ENCODE results near the gene COG5.
A peak's percentile ranks its signal among the peaks of the same experiment; 100 is the strongest.

Gene COG5

DNA sequence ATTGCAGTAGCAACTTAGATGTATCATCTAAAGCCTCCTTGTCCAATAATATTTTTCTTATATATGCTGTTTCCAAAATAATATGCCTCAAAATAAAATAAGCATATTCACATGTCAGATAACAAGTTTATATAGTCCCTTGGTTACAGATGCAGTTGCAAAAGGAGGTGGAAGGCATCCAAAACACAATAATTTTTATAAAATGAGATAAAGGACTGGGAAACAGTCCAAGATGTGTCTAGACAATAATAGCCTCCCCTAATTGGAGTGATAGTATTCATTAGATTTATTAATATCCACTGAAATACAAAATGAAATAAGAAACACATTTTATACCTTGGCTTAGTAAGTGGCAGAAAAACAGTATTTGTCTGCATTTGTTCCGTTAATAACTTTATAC lies 46.6 kb upstream of the COG5 start:
- no peak for TF ChIP-seq ZNF565 (CRISPR knock-in tag; conservative IDR thresholded peaks at IDR 0.05; ENCODE audit: low read depth)
- no peak for TF ChIP-seq ZFP30 (CRISPR knock-in tag; IDR thresholded peaks at IDR 0.05)
- TF ChIP-seq ZNF70 (CRISPR knock-in tag; IDR thresholded peaks at IDR 0.05): no peak
- TF ChIP-seq TSHZ2 (CRISPR knock-in tag; IDR thresholded peaks at IDR 0.05): peak; percentile 54; the same call in 1 of the 2 replicates
- TF ChIP-seq GLIS3 (CRISPR knock-in tag; IDR thresholded peaks at IDR 0.05): no peak
- peak; percentile 96 for TF ChIP-seq ISL1 (CRISPR knock-in tag; IDR thresholded peaks at IDR 0.05)
- TF ChIP-seq TCF4 (CRISPR knock-in tag; IDR thresholded peaks at IDR 0.05; ENCODE audit: borderline replicate concordance): peak; percentile 80
- TF ChIP-seq CSDC2 (CRISPR knock-in tag; IDR thresholded peaks at IDR 0.05): no peak
- peak; percentile 81 for TF ChIP-seq CREB5 (CRISPR knock-in tag; IDR thresholded peaks at IDR 0.05; ENCODE audit: low read depth)
- TF ChIP-seq ZNF8 (CRISPR knock-in tag; IDR thresholded peaks at IDR 0.05): 0 out of 2 replicates have a peak, but pooled peaks have one; percentile 25
- TF ChIP-seq, protein P1, sequence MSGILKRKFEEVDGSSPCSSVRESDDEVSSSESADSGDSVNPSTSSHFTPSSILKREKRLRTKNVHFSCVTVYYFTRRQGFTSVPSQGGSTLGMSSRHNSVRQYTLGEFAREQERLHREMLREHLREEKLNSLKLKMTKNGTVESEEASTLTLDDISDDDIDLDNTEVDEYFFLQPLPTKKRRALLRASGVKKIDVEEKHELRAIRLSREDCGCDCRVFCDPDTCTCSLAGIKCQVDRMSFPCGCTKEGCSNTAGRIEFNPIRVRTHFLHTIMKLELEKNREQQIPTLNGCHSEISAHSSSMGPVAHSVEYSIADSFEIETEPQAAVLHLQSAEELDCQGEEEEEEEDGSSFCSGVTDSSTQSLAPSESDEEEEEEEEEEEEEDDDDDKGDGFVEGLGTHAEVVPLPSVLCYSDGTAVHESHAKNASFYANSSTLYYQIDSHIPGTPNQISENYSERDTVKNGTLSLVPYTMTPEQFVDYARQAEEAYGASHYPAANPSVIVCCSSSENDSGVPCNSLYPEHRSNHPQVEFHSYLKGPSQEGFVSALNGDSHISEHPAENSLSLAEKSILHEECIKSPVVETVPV (CRISPR knock-in tag; IDR thresholded peaks at IDR 0.05): peak; percentile 80; the same call in 1 of the 2 replicates
- no peak for TF ChIP-seq PATZ1 (CRISPR knock-in tag; IDR thresholded peaks at IDR 0.05; ENCODE audit: borderline replicate concordance)
- peak; percentile 29 for ATAC-seq

GRCh38 chr7:107609811-107610261 lies 46.1 kb upstream of the COG5 start:
- peak; percentile 71; the same call in 1 of the 2 replicates for TF ChIP-seq TSHZ2 (CRISPR knock-in tag; IDR thresholded peaks at IDR 0.05)
- no peak for TF ChIP-seq ZNF565 (CRISPR knock-in tag; conservative IDR thresholded peaks at IDR 0.05; ENCODE audit: low read depth)
- TF ChIP-seq BACH2 (CRISPR knock-in tag; IDR thresholded peaks at IDR 0.05; ENCODE audit: borderline replicate concordance): no peak
- no peak for TF ChIP-seq RARB (CRISPR knock-in tag; IDR thresholded peaks at IDR 0.05)
- no peak for TF ChIP-seq PPARA (CRISPR knock-in tag; IDR thresholded peaks at IDR 0.05; ENCODE audit: borderline replicate concordance)
- no peak for TF ChIP-seq ZC3H10 (CRISPR knock-in tag; IDR thresholded peaks at IDR 0.05)
- no peak for TF ChIP-seq ZFP30 (CRISPR knock-in tag; IDR thresholded peaks at IDR 0.05)
- TF ChIP-seq ZNF8 (CRISPR knock-in tag; IDR thresholded peaks at IDR 0.05): no peak
- ATAC-seq: peak; percentile 54

DNA sequence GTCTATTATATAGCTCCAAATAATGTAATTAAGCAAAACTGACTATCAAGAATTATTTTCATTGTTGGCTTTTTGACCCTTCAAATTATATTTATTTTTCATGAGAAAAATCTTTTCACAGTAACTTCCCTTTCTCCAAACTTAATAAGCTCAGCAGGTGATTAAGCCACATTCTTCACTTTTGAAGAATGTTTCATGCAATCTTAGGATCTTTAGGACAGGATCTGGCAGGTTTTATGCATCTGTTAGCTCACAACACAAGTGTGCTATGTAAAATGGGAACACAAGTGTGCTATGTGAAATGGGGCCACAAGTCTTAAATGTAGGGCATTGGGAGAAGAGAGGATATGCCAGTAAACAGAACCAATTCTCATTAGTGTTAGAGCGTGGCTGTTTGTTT lies 42.6 kb upstream of the COG5 start:
- no peak for ATAC-seq
- TF ChIP-seq OSR1 (CRISPR knock-in tag; IDR thresholded peaks at IDR 0.05) (no peak), POU6F1 (CRISPR knock-in tag; IDR thresholded peaks at IDR 0.05; ENCODE audit: borderline replicate concordance, low read depth) (no peak), ZNF8 (CRISPR knock-in tag; IDR thresholded peaks at IDR 0.05) (no peak), ZC3H10 (CRISPR knock-in tag; IDR thresholded peaks at IDR 0.05) (no peak), CSDC2 (CRISPR knock-in tag; IDR thresholded peaks at IDR 0.05) (no peak), TOX (CRISPR knock-in tag; IDR thresholded peaks at IDR 0.05; ENCODE audit: borderline replicate concordance) (no peak), ZNF70 (CRISPR knock-in tag; IDR thresholded peaks at IDR 0.05) (no peak), TCF4 (CRISPR knock-in tag; IDR thresholded peaks at IDR 0.05; ENCODE audit: borderline replicate concordance) (no peak), ZFP30 (CRISPR knock-in tag; IDR thresholded peaks at IDR 0.05) (no peak), ESRRG (CRISPR knock-in tag; IDR thresholded peaks at IDR 0.05) (no peak), BACH2 (CRISPR knock-in tag; IDR thresholded peaks at IDR 0.05; ENCODE audit: borderline replicate concordance) (no peak), TSHZ2 (CRISPR knock-in tag; IDR thresholded peaks at IDR 0.05) (no peak), GLIS3 (CRISPR knock-in tag; IDR thresholded peaks at IDR 0.05) (no peak), ARNTL (CRISPR knock-in tag; IDR thresholded peaks at IDR 0.05; ENCODE audit: borderline replicate concordance, low read depth) (no peak)
